GM10847 (cell line): Measurements from ENCODE around the gene STX17.

Source experiments
- POLR2A ChIP-seq: IDR thresholded peaks from 2 replicates; pipeline ENCODE4 v1.6.1; 2011; ENCODE audit not compliant: insufficient read length; ENCODE audit errors: extremely low read depth

The STX17 gene

DNA sequence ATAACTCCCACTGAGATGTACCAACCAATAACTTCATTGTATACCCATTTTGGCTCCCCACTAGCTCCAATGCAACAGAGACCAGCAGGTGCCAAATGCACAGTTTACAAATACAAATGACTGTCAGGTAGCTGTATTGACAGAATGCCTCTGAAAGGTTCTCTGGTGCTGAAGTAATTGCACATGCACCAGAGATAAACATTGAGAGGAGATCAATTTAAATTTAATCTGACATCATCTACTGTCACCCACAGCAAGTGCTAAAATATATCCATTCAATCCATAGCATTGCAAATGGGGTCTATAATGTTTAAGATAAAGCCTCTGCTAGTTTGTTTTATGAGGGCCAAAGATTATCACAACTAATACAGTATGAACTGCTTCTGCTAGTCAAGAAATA lies 80.2 kb downstream of the STX17 start:
- TF ChIP-seq POLR2A: no peak

DNA sequence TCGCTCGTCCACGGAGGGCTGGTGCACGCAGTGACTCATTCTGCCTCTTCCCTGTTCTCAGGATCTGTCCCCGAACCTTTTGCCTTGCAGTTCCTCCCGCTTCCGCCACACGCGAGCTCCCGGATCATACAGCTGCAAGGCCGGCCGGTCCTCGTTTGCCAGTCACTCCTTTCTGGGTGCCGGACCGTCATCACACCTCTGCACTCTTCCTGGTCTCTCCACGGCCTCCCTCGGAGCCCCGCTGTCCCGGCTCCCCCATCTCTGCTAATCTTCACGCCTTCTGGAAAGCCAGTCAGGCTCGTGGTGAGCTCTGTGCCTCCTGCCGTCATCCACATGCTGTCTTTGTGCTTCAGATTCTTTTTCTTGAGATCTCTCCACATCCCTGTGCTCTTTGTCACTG lies 91.8 kb downstream of the STX17 start:
- no peak for TF ChIP-seq POLR2A

DNA sequence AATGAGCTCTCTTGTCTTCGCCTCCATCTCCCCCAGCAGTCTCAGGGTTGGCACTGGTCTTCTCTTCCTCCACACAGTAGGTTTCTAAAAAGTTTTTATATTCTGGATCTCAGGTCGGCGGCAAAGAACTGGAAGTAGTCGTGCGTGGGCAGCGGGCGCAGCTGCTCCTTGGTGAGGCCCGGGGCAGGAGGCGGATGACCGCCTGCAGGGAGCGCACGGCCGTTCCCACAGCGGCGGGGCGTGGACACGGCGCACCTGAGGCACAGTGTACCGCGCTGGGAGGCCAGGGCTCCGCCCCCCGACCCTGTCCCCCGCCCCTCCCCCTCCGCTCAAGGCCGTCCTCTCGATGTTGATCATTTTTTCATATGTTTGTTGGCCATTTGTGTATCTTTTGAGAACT lies 92.4 kb downstream of the STX17 start:
- TF ChIP-seq POLR2A: no peak

DNA sequence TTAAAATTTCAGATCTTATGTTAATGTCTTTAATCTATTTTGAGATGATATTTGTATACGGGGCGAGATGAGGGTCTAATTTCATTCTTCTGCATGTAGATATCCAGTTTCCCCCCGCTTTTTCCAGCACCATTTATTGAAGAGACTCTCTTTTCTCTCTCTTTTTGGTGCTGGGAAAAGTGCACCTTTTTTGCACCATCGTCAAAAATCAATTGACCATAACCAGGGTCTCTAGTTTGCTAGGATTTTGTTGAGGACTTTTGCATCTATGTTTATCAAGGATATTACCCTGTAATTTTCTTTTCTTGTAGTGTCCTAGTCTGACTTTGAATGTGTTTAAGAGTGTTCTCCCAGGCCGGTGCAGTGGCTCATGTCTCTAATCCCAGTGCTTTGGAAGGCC lies 93.3 kb downstream of the STX17 start:
- no peak for TF ChIP-seq POLR2A

DNA sequence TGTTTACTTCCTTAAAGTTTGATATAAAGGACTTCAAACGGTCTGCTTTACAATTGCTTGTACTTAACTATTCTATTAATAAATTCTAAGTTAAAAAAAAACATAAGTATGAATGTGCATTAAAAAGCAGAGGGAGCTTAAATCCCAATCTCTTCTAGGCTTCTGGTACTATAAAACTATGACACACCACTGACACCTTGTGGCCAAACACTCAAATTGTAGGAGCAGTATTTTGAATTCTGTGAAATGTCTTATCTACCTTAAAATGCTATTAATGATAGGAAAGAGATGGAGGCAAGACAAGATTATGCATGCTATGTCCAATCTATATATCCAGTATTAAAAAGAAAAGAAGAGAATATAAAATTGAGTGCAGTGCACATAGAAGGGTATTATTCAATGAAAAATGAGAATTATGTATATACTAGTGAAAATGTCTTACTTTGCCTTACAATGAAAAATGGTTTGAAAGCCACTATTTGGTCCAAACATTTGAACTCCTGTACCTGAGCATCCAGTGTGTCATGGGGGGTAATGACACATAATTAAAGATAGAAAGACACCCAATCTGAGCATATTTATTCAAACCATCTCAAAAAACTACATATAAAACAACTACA lies 104.7 kb downstream of the STX17 start:
- TF ChIP-seq POLR2A: no peak

DNA sequence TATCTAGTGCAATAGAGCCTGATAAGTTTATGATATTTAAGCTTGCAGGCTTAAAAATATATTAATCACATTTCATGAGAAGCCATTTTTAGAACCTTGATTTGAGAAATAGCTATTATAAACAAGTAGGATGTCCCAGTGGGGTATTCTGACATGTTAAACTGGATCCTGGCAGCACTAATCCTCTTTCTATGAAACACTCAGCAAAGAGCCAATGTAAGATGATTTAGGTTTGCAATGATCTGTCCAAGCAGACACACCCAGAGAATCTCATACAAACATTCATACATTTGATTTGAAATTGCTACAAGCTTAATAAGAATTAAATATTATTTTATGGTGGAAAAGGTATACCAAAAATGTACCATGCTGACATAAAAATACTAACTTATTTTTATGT lies 105.8 kb downstream of the STX17 start:
- TF ChIP-seq POLR2A: no peak

DNA sequence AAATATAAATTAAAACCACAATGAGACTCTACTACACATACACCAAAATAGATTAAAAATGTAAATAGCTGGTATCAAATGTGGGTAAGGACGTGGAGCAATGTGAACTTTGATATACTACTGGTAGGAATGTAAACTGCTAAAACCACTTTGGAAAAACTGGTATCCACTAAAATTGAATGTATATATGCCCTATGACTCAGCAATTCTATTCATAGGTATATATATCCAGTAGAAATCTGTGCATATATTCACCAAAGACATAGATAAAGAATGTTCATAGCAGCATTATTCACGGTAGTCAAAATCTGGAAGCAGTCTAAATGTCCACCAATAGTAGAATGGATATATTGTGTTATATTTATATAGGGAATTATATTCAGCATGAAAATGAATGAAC lies 107.1 kb downstream of the STX17 start:
- TF ChIP-seq POLR2A: no peak

DNA sequence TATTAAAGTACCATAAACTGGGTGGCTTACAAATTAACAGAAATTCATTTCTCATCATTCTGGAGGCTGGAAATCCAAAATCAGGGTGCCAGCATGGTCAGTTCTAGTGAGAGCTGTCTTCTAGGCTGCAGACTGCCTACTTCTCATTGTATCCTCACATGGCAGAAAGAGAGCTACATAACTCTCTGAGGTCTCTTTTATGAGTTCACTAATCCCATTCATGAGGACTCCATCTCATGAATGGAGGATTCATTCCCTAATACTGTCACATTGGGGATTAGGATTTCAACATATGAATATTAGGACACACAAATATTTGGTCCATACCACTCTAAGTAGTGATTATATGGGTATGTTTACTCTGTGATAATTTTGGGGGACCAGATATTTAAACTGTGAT lies 108.4 kb downstream of the STX17 start:
- TF ChIP-seq POLR2A: no peak

DNA sequence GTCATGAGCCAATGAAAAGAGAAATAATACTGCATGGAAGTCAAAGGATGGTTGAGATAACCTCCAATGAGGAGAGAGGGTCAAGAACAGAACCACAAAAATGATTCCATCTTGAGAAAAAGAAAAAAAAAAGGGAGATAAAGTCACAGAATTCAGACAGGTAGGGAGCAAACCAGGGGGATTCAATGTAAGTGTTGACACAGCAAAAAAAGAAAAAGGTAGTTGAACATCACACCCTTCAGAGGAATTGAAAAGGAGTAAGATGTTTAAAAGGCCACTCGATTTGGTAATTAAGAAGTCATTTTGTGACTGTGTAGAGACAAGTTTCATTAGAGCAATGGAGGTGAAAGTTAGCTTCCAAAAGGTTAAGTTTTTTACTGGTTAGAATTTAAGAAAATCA lies 113.1 kb downstream of the STX17 start:
- TF ChIP-seq POLR2A: no peak
